ENCODE measurements around the gene PFKP. TPM values are rescaled to one million over a fixed set of nuclear protein-coding genes. Genes with fewer than 3 reads are reported as not detected.
A peak's percentile ranks its signal among the peaks of the same experiment; 100 is the strongest.

The PFKP gene
- total RNA-seq, 1 donor = 111 TPM

DNA sequence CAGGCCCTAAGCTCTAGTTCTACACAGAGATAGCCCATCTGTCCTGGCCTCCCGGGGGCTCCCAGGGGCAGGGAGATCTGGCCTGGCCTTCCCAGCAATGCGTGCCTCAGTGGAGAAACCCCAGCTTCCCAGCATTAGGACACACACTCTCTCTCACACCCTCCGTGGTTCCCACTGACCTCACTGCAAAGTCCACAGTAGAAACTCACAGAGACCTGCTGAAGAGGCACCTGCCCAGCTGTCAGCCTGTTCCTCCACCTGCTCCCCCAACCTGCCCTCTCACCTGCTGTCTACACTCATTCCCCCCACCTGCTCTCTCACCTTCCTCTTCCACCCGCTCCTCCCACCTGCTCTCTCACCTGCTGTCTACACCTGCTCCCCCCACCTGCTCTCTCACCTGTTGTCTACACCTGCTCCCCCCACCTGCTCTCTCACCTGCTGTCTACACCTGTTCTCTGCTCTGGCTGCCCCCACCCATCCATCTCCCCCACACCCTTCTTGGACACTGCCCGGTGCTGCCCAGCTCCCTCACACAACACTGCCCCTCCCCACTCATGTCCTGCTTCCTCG lies 21.1 kb upstream of the PFKP start:
- H3K4me3 ChIP-seq (ENCODE audit: low read depth, low read length) = no peak overlapping the region
- TF ChIP-seq, protein P1, sequence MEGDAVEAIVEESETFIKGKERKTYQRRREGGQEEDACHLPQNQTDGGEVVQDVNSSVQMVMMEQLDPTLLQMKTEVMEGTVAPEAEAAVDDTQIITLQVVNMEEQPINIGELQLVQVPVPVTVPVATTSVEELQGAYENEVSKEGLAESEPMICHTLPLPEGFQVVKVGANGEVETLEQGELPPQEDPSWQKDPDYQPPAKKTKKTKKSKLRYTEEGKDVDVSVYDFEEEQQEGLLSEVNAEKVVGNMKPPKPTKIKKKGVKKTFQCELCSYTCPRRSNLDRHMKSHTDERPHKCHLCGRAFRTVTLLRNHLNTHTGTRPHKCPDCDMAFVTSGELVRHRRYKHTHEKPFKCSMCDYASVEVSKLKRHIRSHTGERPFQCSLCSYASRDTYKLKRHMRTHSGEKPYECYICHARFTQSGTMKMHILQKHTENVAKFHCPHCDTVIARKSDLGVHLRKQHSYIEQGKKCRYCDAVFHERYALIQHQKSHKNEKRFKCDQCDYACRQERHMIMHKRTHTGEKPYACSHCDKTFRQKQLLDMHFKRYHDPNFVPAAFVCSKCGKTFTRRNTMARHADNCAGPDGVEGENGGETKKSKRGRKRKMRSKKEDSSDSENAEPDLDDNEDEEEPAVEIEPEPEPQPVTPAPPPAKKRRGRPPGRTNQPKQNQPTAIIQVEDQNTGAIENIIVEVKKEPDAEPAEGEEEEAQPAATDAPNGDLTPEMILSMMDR (IDR thresholded peaks at IDR 0.05; ENCODE audit: insufficient read depth, low read length) = no peak
- DNase-seq (ENCODE audit: low read depth) = no peak

DNA sequence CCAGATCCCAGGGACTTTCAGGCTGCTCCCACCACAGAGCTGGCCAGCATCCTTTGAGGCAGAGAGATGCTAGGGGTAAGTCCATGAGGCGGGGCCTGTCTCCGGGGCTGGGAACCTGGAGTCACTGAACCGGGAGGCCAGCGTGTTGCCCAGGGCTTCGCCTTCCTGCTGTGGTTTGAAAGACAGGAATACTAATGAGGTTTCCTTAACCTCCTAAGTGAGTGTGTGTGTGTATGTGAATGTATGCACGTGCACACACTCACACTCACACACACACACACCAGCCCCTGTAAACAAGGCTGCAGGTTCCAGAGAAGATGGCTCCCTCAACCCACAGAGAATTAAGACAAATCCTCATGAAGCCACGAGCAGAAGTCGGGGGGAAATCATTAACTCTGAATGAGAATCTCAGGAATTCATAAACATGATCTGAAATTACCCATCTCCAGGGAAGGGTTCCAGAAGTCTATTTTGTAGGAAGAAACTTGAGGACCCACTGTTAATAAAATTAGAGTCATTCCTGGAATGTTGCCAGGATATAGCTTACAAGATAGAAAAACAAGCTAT lies 20.3 kb upstream of the PFKP start:
- no peak overlapping the region for H3K4me3 ChIP-seq (ENCODE audit: low read depth, low read length)
- DNase-seq (ENCODE audit: low read depth) = no peak
- TF ChIP-seq, protein P1 (IDR thresholded peaks at IDR 0.05; ENCODE audit: insufficient read depth, low read length) = no peak

DNA sequence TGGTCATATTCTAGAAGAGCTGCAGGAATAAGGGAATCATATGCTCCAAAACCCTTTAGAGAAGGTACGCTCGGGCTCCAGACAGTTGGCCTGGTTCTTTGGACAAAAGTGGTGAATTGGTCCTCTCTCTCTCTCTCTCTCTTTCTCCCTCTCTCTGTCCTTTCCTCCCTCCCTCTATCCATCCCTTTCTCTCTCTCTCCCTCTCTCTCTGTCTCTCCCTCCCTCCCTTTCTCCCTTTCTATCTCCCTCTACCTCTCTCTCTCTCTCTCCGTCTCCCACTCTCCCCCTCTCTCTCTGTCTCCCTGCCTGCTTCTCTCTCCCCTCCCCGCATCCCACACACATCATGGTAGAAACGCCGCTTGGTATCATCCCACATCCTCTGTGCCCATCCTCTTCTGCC lies 19.8 kb upstream of the PFKP start:
- no peak for DNase-seq (ENCODE audit: low read depth)
- no peak overlapping the region for H3K4me3 ChIP-seq (ENCODE audit: low read depth, low read length)
- TF ChIP-seq, protein P1 (IDR thresholded peaks at IDR 0.05; ENCODE audit: insufficient read depth, low read length) = no peak

DNA sequence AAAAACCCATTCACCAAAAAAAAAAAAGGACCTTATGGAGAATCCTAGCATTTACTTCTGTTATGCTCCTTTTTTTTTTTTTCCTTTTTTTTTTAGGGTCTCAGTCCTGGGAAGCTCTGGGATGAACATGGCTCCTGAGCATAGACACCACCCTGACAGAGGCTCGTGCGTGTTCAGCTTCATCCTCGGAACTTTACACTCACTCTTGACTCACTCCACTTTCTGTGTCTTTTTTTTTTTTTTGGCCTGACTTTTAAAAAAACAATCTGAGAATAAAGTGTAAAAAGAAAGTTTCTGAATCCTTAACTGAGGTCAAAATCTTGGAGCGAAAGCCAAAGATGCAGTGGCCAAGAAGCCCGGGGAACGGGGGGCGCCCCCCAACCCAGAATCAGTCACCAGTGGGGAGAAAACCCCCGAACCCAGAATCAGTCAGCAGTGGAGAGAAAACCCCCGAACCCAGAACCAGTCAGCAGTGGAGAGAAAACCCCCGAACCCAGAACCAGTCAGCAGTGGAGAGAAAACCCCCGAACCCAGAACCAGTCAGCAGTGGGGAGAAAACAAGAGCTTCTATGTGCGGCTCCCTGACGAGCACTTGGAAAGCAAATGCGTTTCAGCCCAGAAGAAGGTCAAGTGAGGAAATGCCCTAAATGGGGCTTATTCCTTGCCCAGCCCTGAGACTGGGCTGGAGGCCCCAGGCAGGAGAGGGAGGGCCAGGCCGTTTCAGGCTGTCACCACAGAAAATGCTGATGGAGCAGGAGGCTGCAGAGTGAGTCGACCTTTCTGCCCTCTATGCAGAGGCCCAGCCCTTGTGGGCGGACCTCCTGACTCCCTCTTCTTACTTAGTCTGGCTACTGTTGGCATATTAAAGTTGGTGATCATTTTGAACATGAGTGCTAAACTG lies 19.0 kb upstream of the PFKP start:
- DNase-seq (ENCODE audit: low read depth) = peak; percentile 74
- no peak overlapping the region for H3K4me3 ChIP-seq (ENCODE audit: low read depth, low read length)
- TF ChIP-seq, protein P1 (IDR thresholded peaks at IDR 0.05; ENCODE audit: insufficient read depth, low read length) = no peak

DNA sequence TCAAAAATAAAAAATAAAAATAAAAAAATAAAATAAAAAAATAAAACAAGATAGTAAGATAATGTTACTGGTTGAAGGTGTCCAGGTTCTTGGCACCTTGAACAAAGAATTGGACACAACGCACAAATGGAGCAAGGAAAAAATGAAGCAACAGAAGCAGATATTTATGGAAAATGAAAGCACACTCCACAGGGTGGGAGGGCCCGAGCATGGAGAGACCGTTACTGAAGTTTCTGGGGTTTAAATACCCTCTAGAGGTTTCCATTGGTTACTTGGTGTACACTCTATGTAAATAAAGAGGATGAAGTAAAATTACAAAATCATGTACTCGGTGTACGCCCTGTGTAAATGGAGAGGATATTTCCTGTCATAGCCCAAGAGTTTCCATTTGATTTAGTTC lies 15.7 kb upstream of the PFKP start:
- TF ChIP-seq, protein P1 (IDR thresholded peaks at IDR 0.05; ENCODE audit: insufficient read depth, low read length) = no peak
- DNase-seq (ENCODE audit: low read depth) = no peak
- no peak overlapping the region for H3K4me3 ChIP-seq (ENCODE audit: low read depth, low read length)

DNA sequence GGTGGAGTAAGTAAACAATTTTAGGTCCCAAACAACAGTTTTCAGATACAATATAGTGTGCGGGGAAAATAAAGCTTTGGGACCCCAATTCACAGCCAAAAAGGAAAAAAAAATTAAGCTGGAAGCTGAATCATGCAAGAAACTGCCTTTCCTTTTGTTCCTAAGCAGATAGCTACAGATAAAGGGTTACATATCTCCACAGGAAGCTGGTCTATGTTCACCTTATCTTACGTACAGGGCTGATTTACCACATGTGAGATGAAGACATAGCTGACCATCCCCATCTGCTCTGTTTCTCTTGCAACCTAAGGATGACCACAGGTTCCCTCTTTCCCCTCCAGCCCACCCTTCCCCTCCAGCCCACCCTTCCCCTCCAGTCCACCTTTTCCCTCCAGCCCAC lies 14.2 kb upstream of the PFKP start:
- peak; percentile 21 for DNase-seq (ENCODE audit: low read depth)
- TF ChIP-seq, protein P1 (IDR thresholded peaks at IDR 0.05; ENCODE audit: insufficient read depth, low read length) = no peak
- no peak overlapping the region for H3K4me3 ChIP-seq (ENCODE audit: low read depth, low read length)

All from fibroblast of the aortic adventitia (primary cell).